Activated T-helper 1 cell treated with Interleukin-2 at 50 U/mL for 16 hours (primary cell): Measurements from ENCODE around the gene COG5.
"Not testable (repeated sequence)": the region's sequence is repeated elsewhere in the genome, so short reads cannot be mapped to it uniquely, and the experiment has no call there.

Experiments used
- DNase-seq: peaks from one replicate; pipeline ENCODE4 v3.0.0-alpha.2; 2020; ENCODE audit warnings: low read depth

The COG5 gene

GRCh38 chr7:107579885-107580715, 16.4 kb upstream of the COG5 start, which contains the start of gene BCAP29:
TSS of gene BCAP29 (plus strand) at chr7:107580246. CDS start at chr7:107580773, 527 bp downstream.
- peak; percentile 55 for DNase-seq

GRCh38 chr7:107579554-107579884, 15.8 kb upstream of the COG5 start:
- no peak for DNase-seq

DNA sequence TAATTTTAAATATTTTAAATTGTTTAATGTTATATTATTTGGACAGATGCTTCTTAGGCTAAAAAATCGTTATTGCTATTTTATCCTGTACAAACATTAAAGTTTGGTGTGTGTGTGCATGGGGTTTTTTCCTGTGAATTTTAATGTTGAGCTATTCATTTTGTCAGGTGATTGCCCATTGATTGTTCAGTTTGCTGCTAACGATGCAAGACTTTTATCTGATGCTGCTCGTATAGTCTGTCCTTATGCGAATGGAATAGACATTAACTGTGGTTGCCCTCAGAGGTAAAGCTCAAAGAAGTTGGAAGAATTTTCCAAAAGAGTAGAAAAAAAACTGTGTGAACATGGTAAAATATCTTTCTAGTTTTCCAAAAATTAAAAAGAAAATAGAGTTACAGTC, 9.8 kb upstream of the COG5 start:
- no peak for DNase-seq

DNA sequence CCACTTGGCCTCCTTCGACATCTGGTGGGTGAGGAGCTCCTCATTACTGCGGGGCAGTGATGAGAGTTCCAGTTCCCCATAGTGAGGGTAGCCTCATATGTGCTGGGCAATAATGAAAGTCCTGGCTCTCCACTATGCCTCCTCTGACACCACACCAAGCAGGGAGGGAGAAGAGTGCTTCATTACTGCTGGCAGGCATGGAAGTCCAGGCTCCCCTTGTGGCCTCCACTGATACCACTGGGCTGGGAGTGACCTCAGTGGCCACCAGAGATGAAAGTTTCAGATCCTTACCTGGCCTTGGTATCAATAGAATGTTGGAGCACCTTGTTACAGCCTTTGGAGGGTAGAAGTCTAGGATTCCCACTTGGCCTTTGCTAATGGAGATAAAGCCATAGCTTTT, 6.6 kb upstream of the COG5 start:
- DNase-seq: no peak

- no peak for DNase-seq
Measured at GRCh38 chr7:107564553-107565298, 1.0 kb upstream of the COG5 start.

GRCh38 chr7:107563081-107563774, 492 bp downstream of the COG5 start:
- DNase-seq: no peak

- DNase-seq: no peak
Measured at GRCh38 chr7:107560898-107561516, 2.7 kb downstream of the COG5 start.

DNA sequence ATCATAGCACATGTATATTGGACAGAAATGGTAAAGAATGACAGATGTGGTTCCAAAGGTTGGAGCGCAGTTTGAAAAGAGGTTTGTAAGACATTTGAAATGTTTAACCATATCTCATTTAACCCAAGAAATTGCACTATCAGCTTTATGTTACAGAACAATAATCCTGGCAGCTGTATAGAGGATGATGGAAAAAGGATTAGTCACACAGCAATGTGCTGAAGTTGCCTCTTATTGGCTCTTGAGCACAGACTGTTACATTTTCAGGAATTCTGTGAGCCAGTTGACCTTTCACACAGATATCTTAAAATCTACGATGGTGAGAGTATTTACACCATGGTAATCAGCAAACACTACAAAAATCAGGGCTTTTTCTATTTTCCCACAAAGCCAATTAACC, 3.9 kb downstream of the COG5 start:
- DNase-seq: no peak

GRCh38 chr7:107555893-107556292, 7.8 kb downstream of the COG5 start:
- DNase-seq: no peak

- no peak for DNase-seq
Measured at GRCh38 chr7:107551936-107552335, 11.8 kb downstream of the COG5 start.

GRCh38 chr7:107544848-107545591, 18.7 kb downstream of the COG5 start:
- DNase-seq: no peak

GRCh38 chr7:107543338-107543993, 20.3 kb downstream of the COG5 start:
- DNase-seq: no peak

- DNase-seq: no peak
Measured at GRCh38 chr7:107538001-107538400, 25.7 kb downstream of the COG5 start.

GRCh38 chr7:107537228-107537627, 26.5 kb downstream of the COG5 start:
- DNase-seq: not testable (repeated sequence)

GRCh38 chr7:107534139-107534538, 29.6 kb downstream of the COG5 start:
- no peak for DNase-seq

DNA sequence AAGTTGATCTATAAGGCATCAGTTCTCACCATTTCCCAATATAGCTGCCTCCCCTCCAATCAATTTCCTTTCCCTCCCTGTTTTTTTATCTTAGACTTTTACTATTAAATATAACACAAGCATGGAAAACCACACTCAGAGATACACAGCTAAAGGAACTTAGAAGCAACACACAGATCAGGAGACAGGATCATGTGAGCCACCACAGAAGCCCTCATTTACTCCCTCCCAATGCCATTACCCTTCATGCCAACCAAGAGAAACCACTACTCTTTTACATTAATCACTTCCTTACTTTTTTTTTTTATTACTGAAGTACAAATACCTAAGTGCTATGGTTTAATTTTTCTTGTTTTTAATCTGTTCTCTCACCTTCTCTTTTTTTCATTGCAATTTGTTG, 33.0 kb downstream of the COG5 start:
- DNase-seq: no peak

DNA sequence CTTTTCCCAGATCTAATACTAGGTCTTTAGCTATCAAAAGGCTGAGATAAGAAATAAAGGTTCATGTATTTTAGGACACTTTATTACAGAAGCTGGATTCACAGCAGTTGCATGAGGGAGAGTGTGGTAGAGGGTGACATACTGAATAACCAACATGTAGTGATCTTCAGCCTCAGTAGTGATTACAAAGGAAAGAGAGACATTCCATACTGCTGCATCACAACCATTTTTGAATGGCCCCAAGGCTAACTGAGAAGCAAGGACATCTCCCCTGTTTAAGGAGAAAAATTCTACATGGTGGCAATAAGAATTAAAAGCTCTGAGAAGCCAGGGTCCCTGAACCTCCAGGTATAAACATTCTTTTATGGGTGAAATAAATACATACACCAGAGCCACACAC, 35.3 kb downstream of the COG5 start:
- no peak for DNase-seq

DNA sequence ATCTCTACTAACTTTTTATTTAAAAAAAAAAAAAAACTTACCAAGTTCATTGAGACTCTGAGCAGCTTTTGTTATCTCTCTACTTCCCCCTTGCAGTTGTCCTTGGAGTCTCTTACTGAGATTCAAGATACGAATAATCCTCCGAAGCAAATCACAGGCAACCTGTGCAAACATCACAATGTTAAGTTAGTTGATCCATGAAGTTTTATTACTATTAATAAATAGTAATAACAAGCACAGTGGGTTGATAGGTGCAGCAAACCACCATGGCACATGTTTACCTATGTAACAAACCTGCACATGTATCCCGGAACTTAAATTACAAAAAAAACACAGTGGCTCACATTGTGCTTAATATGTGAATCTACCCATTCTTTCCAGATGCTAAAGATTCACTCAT, 36.5 kb downstream of the COG5 start:
- DNase-seq: no peak

DNA sequence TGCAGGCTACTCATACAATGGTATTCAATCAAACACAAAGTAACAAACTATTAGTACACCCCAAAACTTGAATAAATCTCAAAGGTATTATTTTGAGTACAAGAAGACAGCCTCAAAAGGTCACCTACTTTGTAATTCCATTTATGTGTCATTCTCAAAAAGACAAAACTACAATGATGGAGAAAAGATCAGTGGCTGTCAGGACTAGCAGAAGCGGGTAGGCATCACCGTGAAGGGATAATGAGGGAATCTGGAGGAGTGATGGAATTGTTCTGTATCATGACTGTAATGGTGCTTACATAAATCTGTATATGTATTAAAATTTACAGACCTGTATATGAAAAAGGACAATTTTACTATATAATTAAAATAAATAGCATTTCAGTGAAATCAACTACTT, 37.0 kb downstream of the COG5 start:
- DNase-seq: no peak

DNA sequence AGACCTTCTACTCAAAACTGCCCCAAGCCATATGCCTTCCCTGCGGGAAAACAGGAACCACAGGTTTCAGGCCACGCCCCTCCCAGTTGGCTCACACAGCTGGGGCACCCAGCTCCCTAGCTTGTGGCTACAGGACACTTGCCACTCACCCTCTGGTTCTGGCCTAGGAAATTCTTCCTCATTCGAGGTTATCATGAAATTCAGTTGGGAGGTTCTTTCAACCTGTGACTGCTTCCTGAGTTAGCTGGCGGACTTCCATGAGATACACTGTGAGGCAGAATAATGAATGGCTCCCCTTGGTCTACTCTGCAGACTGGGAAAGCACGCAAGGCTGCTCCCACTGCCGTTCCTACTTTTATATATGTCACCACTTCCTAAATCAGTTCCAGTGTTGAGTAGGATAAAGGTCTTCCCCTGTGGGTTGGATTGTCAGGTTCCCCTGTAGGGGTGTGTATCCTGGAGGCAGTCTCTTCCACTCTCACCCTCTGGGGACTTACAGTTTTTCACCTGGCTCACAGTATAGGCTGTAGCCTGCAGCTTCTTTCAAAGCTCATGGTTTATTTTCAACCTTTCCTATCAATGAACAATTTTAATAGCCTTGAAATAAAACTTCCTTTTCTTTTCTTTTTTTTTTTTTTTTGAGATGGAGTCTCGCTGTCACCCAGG, 56.9 kb downstream of the COG5 start:
- no peak for DNase-seq
